GM12878 (cell line): ENCODE measurements around the gene IFIT5. TPM values are rescaled to one million over a fixed set of nuclear protein-coding genes. Genes with fewer than 3 reads are reported as not detected.

Source experiments
- ATAC-seq: fragments of 200-7000 bp; cut with Tn5 transposase; 3 replicates; pipeline ENCODE4 v1.9.1; 2020; ENCODE audit warnings: mild to moderate bottlenecking, moderate library complexity
- BruUV-seq: library from RNA; stranded (reverse); fragments of 400-500 nt; replicated peaks from 2 replicates; lab custom pipeline; 2021; lab: Mats Ljungman, UMichigan
- CTCF ChIA-PET: fragments of 300-600 bp; sonication (Branson Sonifier 250); formaldehyde crosslinking; extraction: SDS; loops from one replicate; lab custom pipeline; 2021; ENCODE audit warnings: inconsistent platforms; lab: Yijun Ruan, JAX
- POLR2A ChIA-PET: fragments of 350-600 bp; formaldehyde crosslinking; extraction: SDS; loops from one replicate; lab custom pipeline; 2021; ENCODE audit warnings: inconsistent platforms; lab: Charles Lee
- RAD21 ChIA-PET: fragments of 300-600 bp; sonication (Branson Sonifier 250); formaldehyde crosslinking; loops from one replicate; lab custom pipeline; 2023; ENCODE audit warnings: antibody characterized with exemption; ENCODE audit not compliant: unreplicated experiment; lab: Charles Lee
- SMC1A ChIA-PET: fragments of 300-600 bp; sonication (Branson Sonifier 250); formaldehyde crosslinking; loops from one replicate; lab custom pipeline; 2023; ENCODE audit not compliant: unreplicated experiment, uncharacterized antibody; lab: Charles Lee
- DNase-seq: peaks from one replicate; pipeline ENCODE4 v3.0.0-alpha.2; 2011; ENCODE audit warnings: low read depth, low spot score
- FAIRE-seq: peaks from 3 replicates; lab custom pipeline; 2011; peaks lifted over from hg19 to GRCh38; lab: Jason Lieb, UNC
- H2AFZ ChIP-seq: 2 replicates; pipeline ENCODE4 v1.6.0; 2011; ENCODE audit warnings: low read depth, low read length, control low read depth; ENCODE audit not compliant: control insufficient read depth
- H3K27ac ChIP-seq: 2 replicates; pipeline ENCODE4 v1.5.1; 2011; ENCODE audit warnings: control low read depth; ENCODE audit not compliant: control insufficient read depth, insufficient read depth
- H3K27me3 ChIP-seq, 2 experiments: replicated peaks in 1 of 2; 2 replicates each; pipeline versions ENCODE4 v1.6.0 to v1.6.1; 2011; ENCODE audit warnings: low read length in 1 of 2; ENCODE audit not compliant: control insufficient read depth in 2 of 2, insufficient read depth in 2 of 2
- H3K36me3 ChIP-seq, 2 experiments: 2 replicates each; pipeline ENCODE4 v1.5.1; 2011; ENCODE audit warnings: low read length in 1 of 2; ENCODE audit not compliant: control insufficient read depth in 2 of 2, insufficient read depth in 2 of 2
- H3K4me1 ChIP-seq: 2 replicates; pipeline ENCODE4 v1.6.1; 2011; ENCODE audit warnings: mild to moderate bottlenecking, low read length, moderate library complexity, mixed read lengths; ENCODE audit not compliant: control insufficient read depth, insufficient read depth
- H3K4me2 ChIP-seq: 2 replicates; pipeline ENCODE4 v1.6.0; 2011; ENCODE audit warnings: control low read depth; ENCODE audit not compliant: control insufficient read depth, insufficient read depth
- H3K4me3 ChIP-seq: fragments of 200-600 bp; sonication (generic); 2 replicates; pipeline ENCODE4 v1.5.1; 2016
- H3K79me2 ChIP-seq: 2 replicates; pipeline ENCODE4 v1.6.0; 2011; ENCODE audit warnings: low read length; ENCODE audit not compliant: control insufficient read depth, insufficient read depth
- H3K9ac ChIP-seq: 2 replicates; pipeline ENCODE4 v1.8.0; 2011; ENCODE audit warnings: low read length, control low read depth, mixed read lengths; ENCODE audit not compliant: control insufficient read depth, insufficient read depth
- H3K9me3 ChIP-seq: replicated peaks from 3 replicates; pipeline ENCODE4 v1.5.1; 2011; ENCODE audit warnings: mild to moderate bottlenecking, low read length; ENCODE audit not compliant: control insufficient read depth, insufficient read depth
- H4K20me1 ChIP-seq: 2 replicates; pipeline ENCODE4 v1.6.0; 2011; ENCODE audit not compliant: control insufficient read depth, insufficient read depth
- ETV6 ChIP-seq, 2 experiments: fragments of 450-650 bp in 1 of 2; IDR thresholded peaks in 1 of 2; conservative IDR thresholded peaks in 1 of 2; 2 replicates each; pipeline ENCODE4 v1.6.1; 2014; ENCODE audit warnings: antibody characterized with exemption in 1 of 2, borderline replicate concordance in 1 of 2, low read depth in 1 of 2, mild to moderate bottlenecking in 1 of 2, moderate library complexity in 1 of 2
- KDM1A ChIP-seq: fragments of 200-600 bp; sonication (generic); IDR thresholded peaks from 2 replicates; pipeline ENCODE4 v1.6.1; 2016; ENCODE audit warnings: borderline replicate concordance
- KLF5 ChIP-seq: fragments of 450-650 bp; IDR thresholded peaks from 2 replicates; pipeline ENCODE4 v1.6.1; 2014; ENCODE audit warnings: mild to moderate bottlenecking; ENCODE audit not compliant: partially characterized antibody
- MYB ChIP-seq: fragments of 150-350 bp; IDR thresholded peaks from 2 replicates; pipeline ENCODE4 v1.6.1; 2014; ENCODE audit warnings: mild to moderate bottlenecking, low read depth, low read length, borderline replicate concordance
- POLR2AphosphoS5 ChIP-seq: IDR thresholded peaks from 2 replicates; pipeline ENCODE4 v1.6.1; 2011; ENCODE audit warnings: mild to moderate bottlenecking, low read length, inconsistent platforms
- WGBS: methylation state at CpG from one replicate; pipeline ENCODE4 v1.1.6; 2016; ENCODE audit warnings: low lambda C conversion rate; ENCODE audit not compliant: insufficient replicate concordance, insufficient coverage; ENCODE audit errors: missing lambda C conversion rate; 5-methylcytosine and 5-hydroxymethylcytosine counted together
- in situ Hi-C: fragments of 300-500 bp; cut with MboI; formaldehyde crosslinking; loops from 9 replicates; pipeline ENCODE4 v1.14.3; 2018; ENCODE audit warnings: mixed read lengths
- intact Hi-C: fragments of 100-400 bp; cut with micrococcal nuclease; formaldehyde crosslinking; loops from one replicate; pipeline ENCODE4 v1.14.2; 2022; ENCODE audit not compliant: unreplicated experiment
- polyA plus RNA-seq, 11 experiments: library from polyadenylated mRNA; depleted of rRNA in 4 of 11; unstranded in 6 of 11; stranded (reverse) in 5 of 11; fragments of >200 nt; fragmentation: Nextera tagmentation in 4 of 11; fragmentation: Illumina TruSeq in 1 of 11; extraction: Ambion mirVana in 4 of 11; extraction: Trizol in 1 of 11; gene quantifications; 1 replicate in 1 of 11; 2 replicates in 10 of 11; pipeline versions ENCODE4 v1.2.1 to v1.2.3, GENCODE V29; 2011 to 2016; ENCODE audit warnings: inconsistent platforms in 2 of 11, missing spikeins in 2 of 11, low read depth in 1 of 11
- total RNA-seq, 4 experiments: library from RNA; depleted of rRNA in 3 of 4; stranded (reverse); fragments of >200 nt in 3 of 4; fragmentation: Illumina TruSeq in 1 of 4; extraction: Trizol in 1 of 4; gene quantifications; 2 replicates each; pipeline versions ENCODE4 v1.2.1 to v1.2.3, GENCODE V29; 2013 to 2021

The IFIT5 gene
- total and polyA plus RNA-seq, 10 of the 15 experiments (the other 5 are each of a cell fraction or from before 2014, with no cell fraction given) = 5.9 to 17.0 (median 10.4) TPM

GRCh38 chr10:89454561-89455347 lies 40.4 kb downstream of the IFIT5 start (continued):
- TF ChIP-seq ETV6 (conservative IDR thresholded peaks at IDR 0.05 in 1 of 2, IDR thresholded peaks at IDR 0.05 in 1 of 2; ENCODE audit: borderline replicate concordance in 1 of 2, low read depth in 1 of 2) = no peak

GRCh38 chr10:89458291-89458690 lies 43.9 kb downstream of the IFIT5 start:
- intact Hi-C loops = no loop called here
- DNase-seq (no peak), ATAC-seq (no peak), FAIRE-seq (no peak)
- Histone ChIP-seq H3K79me2 (no peaks in the 10 kb centered on the region), H3K36me3 (no peaks in the 10 kb centered on the region), H3K9me3 (no peaks in the 10 kb centered on the region), H2AFZ (no peak overlapping the region), H4K20me1 (no peaks in the 10 kb centered on the region), H3K27me3 (peaks cover 0 to 2% of the 10 kb centered on the region in 2 experiments; a peak in 2 of 4 replicates), H3K4me1 (no peaks in the 10 kb centered on the region), H3K4me3 (no peak overlapping the region), H3K9ac (no peak overlapping the region), H3K27ac (no peak overlapping the region), H3K4me2 (no peak overlapping the region)
- BruUV-seq = no TSS peak
- RAD21 ChIA-PET = no interaction called here
- SMC1A ChIA-PET = interaction anchor here (1.4 to 1.5 kb wide), 2 partner anchors 9 to 35 kb away, joined by 3 read pairs; no protein-coding TSS in a partner anchor
- POLR2A ChIA-PET = no interaction called here
- in situ Hi-C loops = no loop called here
- TF ChIP-seq KDM1A (no peak), KLF5 (no peak)
- CTCF ChIA-PET = no interaction called here
- WGBS = 72% methylated on average over 3 of the region's 3 CpGs

GRCh38 chr10:89458784-89459183 lies 44.4 kb downstream of the IFIT5 start:
- Histone ChIP-seq H3K4me1 (no peaks in the 10 kb centered on the region), H3K9ac (no peak overlapping the region), H3K79me2 (no peaks in the 10 kb centered on the region), H4K20me1 (no peaks in the 10 kb centered on the region), H2AFZ (no peak overlapping the region), H3K27me3 (peaks cover 0 to 2% of the 10 kb centered on the region in 2 experiments; a peak in 2 of 4 replicates), H3K4me2 (no peak overlapping the region), H3K9me3 (no peaks in the 10 kb centered on the region), H3K4me3 (no peak overlapping the region), H3K36me3 (no peaks in the 10 kb centered on the region), H3K27ac (no peak overlapping the region)
- TF ChIP-seq POLR2AphosphoS5 (no peak), KDM1A (no peak), MYB (no peak)
- SMC1A ChIA-PET = interaction anchor here (1.0 to 1.5 kb wide), 2 partner anchors 35 to 312 kb away, joined by 3 read pairs; no protein-coding TSS in a partner anchor
- BruUV-seq = no TSS peak
- FAIRE-seq = no peak
- no peak for ATAC-seq
- POLR2A ChIA-PET = no interaction called here
- no peak for DNase-seq
- WGBS = 32% methylated on average over 1 of the region's 1 CpG
- in situ Hi-C loops = no loop called here
- intact Hi-C loops = no loop called here
- CTCF ChIA-PET = interaction anchor here (0.5 to 0.9 kb wide), 2 partner anchors 19 to 322 kb away, joined by 3 read pairs; no protein-coding TSS in a partner anchor
- RAD21 ChIA-PET = no interaction called here
